Measurements from ENCODE around the gene EPHA2. TPM values are rescaled to one million over a fixed set of nuclear protein-coding genes. Genes with fewer than 3 reads are reported as not detected.

The EPHA2 gene
- total and polyA plus RNA-seq, 4 donors = 2.9 to 11.1 (median 6.8) TPM

DNA sequence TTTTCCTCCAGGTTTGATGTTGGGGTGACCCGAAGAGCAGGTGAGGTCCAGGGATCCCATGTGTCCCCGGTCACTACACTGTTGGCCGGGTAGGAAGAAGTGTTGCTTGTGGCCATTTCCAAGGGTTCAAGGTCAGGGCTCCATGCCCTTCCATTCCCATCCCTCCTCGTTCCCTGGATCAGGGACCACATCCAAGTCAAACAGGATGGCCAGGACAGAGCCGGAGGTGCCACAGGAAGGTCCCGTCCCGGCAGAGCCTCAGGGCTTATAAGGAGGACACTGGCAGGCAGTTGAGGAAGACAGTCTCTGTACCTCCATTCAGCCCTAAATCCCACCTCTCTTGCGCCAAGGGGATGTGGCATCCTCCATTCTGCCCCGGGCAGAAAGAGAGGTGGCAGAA, 60.4 kb downstream of the EPHA2 start:
- Histone ChIP-seq H3K27ac (ENCODE audit: low read depth in 1 of 2, low read length in 2 of 2) (no peak overlapping the region), H3K27me3 (ENCODE audit: control insufficient read depth in 4 of 4, insufficient read depth in 4 of 4, low read length in 3 of 4) (no peaks in the 10 kb centered on the region), H3K9me3 (ENCODE audit: control insufficient read depth in 4 of 4, low read length in 3 of 4) (no peaks in the 10 kb centered on the region), H3K36me3 (ENCODE audit: control insufficient read depth in 4 of 4, insufficient read depth in 3 of 4, low read depth in 1 of 4, low read length in 3 of 4) (no peaks in the 10 kb centered on the region), H3K9ac (ENCODE audit: low read depth in 1 of 2, low read length in 2 of 2) (no peak overlapping the region), H3K4me3 (ENCODE audit: low read depth in 1 of 3, low read length in 3 of 3) (no peak overlapping the region), H3K4me1 (ENCODE audit: control insufficient read depth in 4 of 4, insufficient read depth in 4 of 4, low read length in 3 of 4) (peaks cover 0 to 7% (median 3%) of the 10 kb centered on the region in 4 donors)
- DNase-seq (ENCODE audit: low spot score) = no peak
- 44% methylated on average over 9 of the region's 9 CpGs for WGBS
- TF ChIP-seq NR2F2 (IDR thresholded peaks at IDR 0.05) (peak; percentile 24), SP1 (IDR thresholded peaks at IDR 0.05) (peak; percentile 14), EGR1 (IDR thresholded peaks at IDR 0.05; ENCODE audit: low read depth in 2 of 2) (no peak), RXRA (IDR thresholded peaks at IDR 0.05) (peak in 1 of 2 donors; percentile 65), JUND (IDR thresholded peaks at IDR 0.05) (no peak), HNF4G (IDR thresholded peaks at IDR 0.05) (no peak)

DNA sequence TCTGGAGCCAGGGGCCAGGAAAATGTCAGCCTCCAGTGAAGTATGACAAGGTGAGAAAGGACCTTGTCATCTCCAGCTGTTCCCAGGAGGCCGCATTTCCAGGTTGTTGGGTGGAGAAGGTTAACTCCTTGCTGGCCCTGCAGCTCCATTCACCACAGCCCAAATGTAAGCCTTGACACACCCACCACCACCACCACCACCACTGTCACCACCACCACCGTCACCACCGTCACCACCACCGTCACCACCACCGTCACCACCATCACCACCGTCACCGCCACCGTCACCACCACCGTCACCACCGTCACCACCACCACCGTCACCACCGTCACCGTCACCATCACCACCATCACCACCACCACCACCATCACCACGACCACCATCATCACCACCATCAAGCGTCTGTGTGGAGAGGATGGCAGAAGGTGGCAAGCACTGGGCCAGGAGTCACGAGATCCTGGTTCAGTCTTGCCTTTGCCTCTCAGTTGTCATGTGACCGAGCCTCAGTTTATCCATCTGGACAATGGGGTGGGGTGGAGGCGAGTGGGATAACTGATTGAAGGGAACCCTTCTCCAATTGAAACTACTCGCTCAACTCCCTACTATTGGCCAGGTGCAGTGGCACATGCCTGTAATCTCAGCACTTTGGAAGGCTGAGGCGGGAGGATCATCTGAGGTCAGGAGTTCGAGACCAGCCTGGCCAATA, 61.3 kb downstream of the EPHA2 start:
- Histone ChIP-seq H3K9ac (ENCODE audit: low read depth in 1 of 2, low read length in 2 of 2) (no peak overlapping the region), H3K9me3 (ENCODE audit: control insufficient read depth in 4 of 4, low read length in 3 of 4) (no peaks in the 10 kb centered on the region), H3K4me3 (ENCODE audit: low read depth in 1 of 3, low read length in 3 of 3) (no peak overlapping the region), H3K36me3 (ENCODE audit: control insufficient read depth in 4 of 4, insufficient read depth in 3 of 4, low read depth in 1 of 4, low read length in 3 of 4) (no peaks in the 10 kb centered on the region), H3K4me1 (ENCODE audit: control insufficient read depth in 4 of 4, insufficient read depth in 4 of 4, low read length in 3 of 4) (peaks cover 0 to 7% (median 3%) of the 10 kb centered on the region in 4 donors), H3K27me3 (ENCODE audit: control insufficient read depth in 4 of 4, insufficient read depth in 4 of 4, low read length in 3 of 4) (no peaks in the 10 kb centered on the region), H3K27ac (ENCODE audit: low read depth in 1 of 2, low read length in 2 of 2) (no peak overlapping the region)
- TF ChIP-seq JUND (IDR thresholded peaks at IDR 0.05) = no peak
- TF ChIP-seq GABPA (IDR thresholded peaks at IDR 0.05 in 1 of 2, conservative IDR thresholded peaks at IDR 0.05 in 1 of 2) = no peak
- no peak for TF ChIP-seq TAF1 (conservative IDR thresholded peaks at IDR 0.05)
- TF ChIP-seq, protein P1, sequence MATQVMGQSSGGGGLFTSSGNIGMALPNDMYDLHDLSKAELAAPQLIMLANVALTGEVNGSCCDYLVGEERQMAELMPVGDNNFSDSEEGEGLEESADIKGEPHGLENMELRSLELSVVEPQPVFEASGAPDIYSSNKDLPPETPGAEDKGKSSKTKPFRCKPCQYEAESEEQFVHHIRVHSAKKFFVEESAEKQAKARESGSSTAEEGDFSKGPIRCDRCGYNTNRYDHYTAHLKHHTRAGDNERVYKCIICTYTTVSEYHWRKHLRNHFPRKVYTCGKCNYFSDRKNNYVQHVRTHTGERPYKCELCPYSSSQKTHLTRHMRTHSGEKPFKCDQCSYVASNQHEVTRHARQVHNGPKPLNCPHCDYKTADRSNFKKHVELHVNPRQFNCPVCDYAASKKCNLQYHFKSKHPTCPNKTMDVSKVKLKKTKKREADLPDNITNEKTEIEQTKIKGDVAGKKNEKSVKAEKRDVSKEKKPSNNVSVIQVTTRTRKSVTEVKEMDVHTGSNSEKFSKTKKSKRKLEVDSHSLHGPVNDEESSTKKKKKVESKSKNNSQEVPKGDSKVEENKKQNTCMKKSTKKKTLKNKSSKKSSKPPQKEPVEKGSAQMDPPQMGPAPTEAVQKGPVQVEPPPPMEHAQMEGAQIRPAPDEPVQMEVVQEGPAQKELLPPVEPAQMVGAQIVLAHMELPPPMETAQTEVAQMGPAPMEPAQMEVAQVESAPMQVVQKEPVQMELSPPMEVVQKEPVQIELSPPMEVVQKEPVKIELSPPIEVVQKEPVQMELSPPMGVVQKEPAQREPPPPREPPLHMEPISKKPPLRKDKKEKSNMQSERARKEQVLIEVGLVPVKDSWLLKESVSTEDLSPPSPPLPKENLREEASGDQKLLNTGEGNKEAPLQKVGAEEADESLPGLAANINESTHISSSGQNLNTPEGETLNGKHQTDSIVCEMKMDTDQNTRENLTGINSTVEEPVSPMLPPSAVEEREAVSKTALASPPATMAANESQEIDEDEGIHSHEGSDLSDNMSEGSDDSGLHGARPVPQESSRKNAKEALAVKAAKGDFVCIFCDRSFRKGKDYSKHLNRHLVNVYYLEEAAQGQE (IDR thresholded peaks at IDR 0.05) = no peak
- no peak for TF ChIP-seq NR2F2 (IDR thresholded peaks at IDR 0.05)
- TF ChIP-seq HNF4G (IDR thresholded peaks at IDR 0.05) = no peak
- no peak for TF ChIP-seq HNF4A (conservative IDR thresholded peaks at IDR 0.05)
- no peak for TF ChIP-seq RXRA (IDR thresholded peaks at IDR 0.05)
- TF ChIP-seq SP1 (IDR thresholded peaks at IDR 0.05) = no peak
- TF ChIP-seq YY1 (IDR thresholded peaks at IDR 0.05) = no peak
- TF ChIP-seq, protein P2, sequence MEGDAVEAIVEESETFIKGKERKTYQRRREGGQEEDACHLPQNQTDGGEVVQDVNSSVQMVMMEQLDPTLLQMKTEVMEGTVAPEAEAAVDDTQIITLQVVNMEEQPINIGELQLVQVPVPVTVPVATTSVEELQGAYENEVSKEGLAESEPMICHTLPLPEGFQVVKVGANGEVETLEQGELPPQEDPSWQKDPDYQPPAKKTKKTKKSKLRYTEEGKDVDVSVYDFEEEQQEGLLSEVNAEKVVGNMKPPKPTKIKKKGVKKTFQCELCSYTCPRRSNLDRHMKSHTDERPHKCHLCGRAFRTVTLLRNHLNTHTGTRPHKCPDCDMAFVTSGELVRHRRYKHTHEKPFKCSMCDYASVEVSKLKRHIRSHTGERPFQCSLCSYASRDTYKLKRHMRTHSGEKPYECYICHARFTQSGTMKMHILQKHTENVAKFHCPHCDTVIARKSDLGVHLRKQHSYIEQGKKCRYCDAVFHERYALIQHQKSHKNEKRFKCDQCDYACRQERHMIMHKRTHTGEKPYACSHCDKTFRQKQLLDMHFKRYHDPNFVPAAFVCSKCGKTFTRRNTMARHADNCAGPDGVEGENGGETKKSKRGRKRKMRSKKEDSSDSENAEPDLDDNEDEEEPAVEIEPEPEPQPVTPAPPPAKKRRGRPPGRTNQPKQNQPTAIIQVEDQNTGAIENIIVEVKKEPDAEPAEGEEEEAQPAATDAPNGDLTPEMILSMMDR (IDR thresholded peaks at IDR 0.05; ENCODE audit: low read depth, low read length, missing input control) = no peak
- TF ChIP-seq RAD21 (IDR thresholded peaks at IDR 0.05) = no peak
- TF ChIP-seq, protein P3, sequence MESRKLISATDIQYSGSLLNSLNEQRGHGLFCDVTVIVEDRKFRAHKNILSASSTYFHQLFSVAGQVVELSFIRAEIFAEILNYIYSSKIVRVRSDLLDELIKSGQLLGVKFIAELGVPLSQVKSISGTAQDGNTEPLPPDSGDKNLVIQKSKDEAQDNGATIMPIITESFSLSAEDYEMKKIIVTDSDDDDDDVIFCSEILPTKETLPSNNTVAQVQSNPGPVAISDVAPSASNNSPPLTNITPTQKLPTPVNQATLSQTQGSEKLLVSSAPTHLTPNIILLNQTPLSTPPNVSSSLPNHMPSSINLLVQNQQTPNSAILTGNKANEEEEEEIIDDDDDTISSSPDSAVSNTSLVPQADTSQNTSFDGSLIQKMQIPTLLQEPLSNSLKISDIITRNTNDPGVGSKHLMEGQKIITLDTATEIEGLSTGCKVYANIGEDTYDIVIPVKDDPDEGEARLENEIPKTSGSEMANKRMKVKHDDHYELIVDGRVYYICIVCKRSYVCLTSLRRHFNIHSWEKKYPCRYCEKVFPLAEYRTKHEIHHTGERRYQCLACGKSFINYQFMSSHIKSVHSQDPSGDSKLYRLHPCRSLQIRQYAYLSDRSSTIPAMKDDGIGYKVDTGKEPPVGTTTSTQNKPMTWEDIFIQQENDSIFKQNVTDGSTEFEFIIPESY (IDR thresholded peaks at IDR 0.05) = no peak
- 93% methylated on average over 21 of the region's 21 CpGs for WGBS
- DNase-seq (ENCODE audit: low spot score) = no peak

Data from liver (tissue), 9 donors.